ENCODE results near the gene STXBP6. TPM values are rescaled to one million over a fixed set of nuclear protein-coding genes. Genes with fewer than 3 reads are reported as not detected.

STXBP6 gene
- total and polyA plus RNA-seq, 2 of the 13 experiments (the other 11 are each of a cell fraction or from before 2014, with no cell fraction given): 35.3 to 42.8 TPM

GRCh38 chr14:25049568-25050268, at the start of gene STXBP6 (continued):
- TF ChIP-seq DRAP1 (CRISPR knock-in tag; IDR thresholded peaks at IDR 0.05) (no peak), ZNF280B (CRISPR knock-in tag; IDR thresholded peaks at IDR 0.05; ENCODE audit: borderline replicate concordance) (0 out of 2 replicates have a peak, but pooled peaks have one; percentile 13), YEATS2 (CRISPR knock-in tag; IDR thresholded peaks at IDR 0.05; ENCODE audit: borderline replicate concordance) (no peak), ZNF253 (CRISPR knock-in tag; IDR thresholded peaks at IDR 0.05; ENCODE audit: borderline replicate concordance) (peak; percentile 21; the same call in 1 of the 2 replicates), AHR (CRISPR knock-in tag; IDR thresholded peaks at IDR 0.05) (no peak), ARID2 (CRISPR knock-in tag; IDR thresholded peaks at IDR 0.05; ENCODE audit: borderline replicate concordance) (no peak), UBTF (CRISPR knock-in tag; IDR thresholded peaks at IDR 0.05) (peak; percentile 89), ZNF142 (CRISPR knock-in tag; IDR thresholded peaks at IDR 0.05) (peak; percentile 99), ZNF740 (CRISPR knock-in tag; IDR thresholded peaks at IDR 0.05) (no peak; the same call in none of the 2 replicates), MED8 (CRISPR knock-in tag; IDR thresholded peaks at IDR 0.05; ENCODE audit: insufficient replicate concordance) (peak; percentile 42), DNMT3B (CRISPR knock-in tag; conservative IDR thresholded peaks at IDR 0.05) (no peak), SRY (CRISPR knock-in tag; IDR thresholded peaks at IDR 0.05) (peak; percentile 99), ZNF20 (CRISPR knock-in tag; IDR thresholded peaks at IDR 0.05) (no peak), PATZ1 (CRISPR knock-in tag; IDR thresholded peaks at IDR 0.05) (no peak), ARNTL (CRISPR knock-in tag; IDR thresholded peaks at IDR 0.05) (peak; percentile 74)

Measured in HepG2 (cell line).